Choroid plexus epithelial cell (primary cell): ENCODE measurements around the gene PTPRG.

Source experiments
- DNase-seq: peaks from one replicate; pipeline ENCODE4 v3.0.0-alpha.2; 2010; ENCODE audit warnings: low read depth
- H3K4me3 ChIP-seq: 2 replicates; pipeline ENCODE4 v1.5.1; 2011; ENCODE audit warnings: low read depth, mild to moderate bottlenecking, control low read depth, low read length, moderate library complexity
- CTCF ChIP-seq: conservative IDR thresholded peaks from 2 replicates; pipeline ENCODE4 v1.5.1; 2011; ENCODE audit warnings: low read depth, mild to moderate bottlenecking, control low read depth, inconsistent platforms, low read length, moderate library complexity

Gene PTPRG

GRCh38 chr3:61589856-61590255, 28.5 kb downstream of the PTPRG start:
- DNase-seq, result peak; percentile 50
- no peak overlapping the region for H3K4me3 ChIP-seq
- TF ChIP-seq CTCF, result no peak

GRCh38 chr3:61591300-61591699, 29.9 kb downstream of the PTPRG start:
- no peak for DNase-seq
- TF ChIP-seq CTCF, result no peak
- H3K4me3 ChIP-seq, result no peak overlapping the region

- no peak overlapping the region for H3K4me3 ChIP-seq
- DNase-seq, result no peak
- no peak for TF ChIP-seq CTCF
These were observed 32.2 kb downstream of the PTPRG start for GRCh38 chr3:61593446-61594029.

GRCh38 chr3:61594144-61594963, 33.0 kb downstream of the PTPRG start:
- no peak overlapping the region for H3K4me3 ChIP-seq
- TF ChIP-seq CTCF, result no peak
- peak; percentile 14 for DNase-seq

GRCh38 chr3:61594964-61595285, 33.6 kb downstream of the PTPRG start:
- no peak for TF ChIP-seq CTCF

GRCh38 chr3:61595288-61595687, 33.9 kb downstream of the PTPRG start:
- no peak for TF ChIP-seq CTCF
- peak; percentile 41 for DNase-seq
- no peak overlapping the region for H3K4me3 ChIP-seq

More at GRCh38 chr3:61594964-61595285, 33.6 kb downstream of the PTPRG start:
- DNase-seq, result no peak
- no peak overlapping the region for H3K4me3 ChIP-seq

- TF ChIP-seq CTCF, result no peak
- H3K4me3 ChIP-seq, result no peak overlapping the region
- no peak for DNase-seq
These were observed 34.5 kb downstream of the PTPRG start for GRCh38 chr3:61595826-61596225.
